NCI-H2107 treated with DMSO at 0.1 percent for 48 hours (cell line): ENCODE results near the gene ATP1B1.
"Not testable (repeated sequence)": the region's sequence is repeated elsewhere in the genome, so short reads cannot be mapped to it uniquely, and the experiment has no call there.

ENCODE experiments used
- DNase-seq: peaks from one replicate; lab custom pipeline; 2025; ENCODE audit not compliant: unreplicated experiment; lab: John Stamatoyannopoulos, UW

ATP1B1 gene

DNA sequence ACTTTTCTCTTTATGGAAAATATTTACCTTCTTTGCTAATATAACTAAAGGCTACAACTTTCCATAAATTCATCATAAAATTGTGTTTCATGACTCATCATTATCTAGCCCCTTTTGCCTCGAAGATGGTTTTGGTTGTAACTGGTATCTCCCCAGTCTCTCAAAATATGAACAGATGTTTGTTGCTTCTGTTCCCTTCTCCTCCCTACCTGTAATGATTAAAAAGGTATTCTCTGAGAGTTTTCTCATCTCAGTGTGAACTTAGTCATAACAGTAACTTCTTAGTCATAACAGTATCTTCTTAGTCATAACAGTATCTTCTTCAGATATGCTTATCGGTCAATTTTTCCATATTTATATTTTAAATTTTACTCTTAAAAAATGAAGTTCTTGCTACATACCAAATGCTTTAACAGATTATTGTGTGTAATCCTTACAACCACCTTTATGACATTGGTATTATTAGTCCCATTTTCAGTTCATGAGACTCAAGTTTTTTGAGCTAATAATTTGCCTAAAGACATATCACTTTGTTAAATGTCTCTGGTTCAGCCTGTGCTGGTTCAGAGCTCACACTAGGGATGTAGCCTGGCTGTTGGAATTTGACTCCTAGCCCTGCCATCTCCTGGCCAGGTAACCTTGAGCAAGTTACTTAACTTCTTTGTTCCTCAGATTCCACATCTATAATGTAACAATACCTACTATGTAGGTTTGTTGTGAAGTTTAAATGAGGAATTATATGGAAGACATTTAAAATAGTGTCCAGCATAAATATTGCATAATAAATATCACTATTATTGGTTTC, 32.6 kb downstream of the ATP1B1 start:
- DNase-seq: no peak

DNA sequence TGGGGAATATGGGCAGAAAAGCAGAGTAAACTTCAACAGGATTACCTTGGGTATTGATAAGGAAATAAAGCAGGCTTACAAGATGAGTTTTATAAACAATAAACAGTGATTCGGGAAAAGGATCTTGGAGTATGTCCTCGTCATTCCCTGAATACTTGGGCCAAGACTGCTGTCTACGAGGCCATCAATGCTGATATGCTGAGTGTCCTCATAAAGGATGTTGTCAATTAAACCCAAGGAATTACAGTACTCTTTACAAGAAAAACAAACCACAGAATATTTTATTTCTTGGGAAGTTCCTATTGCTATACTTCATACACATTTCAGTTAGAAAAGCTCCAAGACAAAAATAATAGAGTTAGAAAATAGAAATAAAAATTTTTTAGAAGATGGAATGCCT, 34.9 kb downstream of the ATP1B1 start:
- no peak for DNase-seq

DNA sequence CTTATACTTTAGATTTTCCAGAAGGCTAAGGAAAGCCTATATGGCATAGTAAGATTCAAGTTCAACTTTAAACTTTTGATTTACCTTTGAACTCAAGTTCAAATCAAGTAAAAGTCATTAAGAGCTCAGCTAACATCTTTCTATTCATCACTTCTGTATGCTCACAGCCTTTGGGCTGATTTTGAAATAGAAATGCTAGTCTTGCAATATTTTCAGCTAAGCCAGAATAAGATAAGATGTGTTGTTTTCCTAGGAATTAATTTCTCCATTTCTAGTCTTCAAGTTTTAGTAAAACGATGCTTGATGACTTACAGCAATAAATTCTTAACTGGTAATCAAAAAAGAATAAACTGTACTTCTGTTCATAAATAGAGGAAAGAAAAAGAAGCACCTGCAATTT, 35.6 kb downstream of the ATP1B1 start:
- no peak for DNase-seq

DNA sequence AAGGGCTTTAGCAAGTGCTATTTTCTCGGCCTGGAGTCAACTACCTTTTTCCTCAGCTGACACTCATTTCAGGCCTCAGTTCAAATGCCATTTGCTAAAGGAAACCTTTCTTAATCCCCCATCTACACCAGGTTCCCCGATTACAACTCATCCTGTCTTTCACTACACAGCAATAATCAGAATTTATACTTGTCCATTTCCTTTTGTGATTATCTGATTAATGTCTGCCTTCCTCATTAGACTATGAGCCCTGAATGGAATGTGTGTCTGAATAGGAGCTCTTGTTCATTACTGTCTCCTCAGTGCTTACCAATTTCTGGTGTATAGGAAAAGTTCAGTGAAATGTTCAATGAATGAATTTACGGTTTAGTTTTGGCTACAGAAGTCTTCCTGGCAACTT, 36.9 kb downstream of the ATP1B1 start:
- DNase-seq: no peak

DNA sequence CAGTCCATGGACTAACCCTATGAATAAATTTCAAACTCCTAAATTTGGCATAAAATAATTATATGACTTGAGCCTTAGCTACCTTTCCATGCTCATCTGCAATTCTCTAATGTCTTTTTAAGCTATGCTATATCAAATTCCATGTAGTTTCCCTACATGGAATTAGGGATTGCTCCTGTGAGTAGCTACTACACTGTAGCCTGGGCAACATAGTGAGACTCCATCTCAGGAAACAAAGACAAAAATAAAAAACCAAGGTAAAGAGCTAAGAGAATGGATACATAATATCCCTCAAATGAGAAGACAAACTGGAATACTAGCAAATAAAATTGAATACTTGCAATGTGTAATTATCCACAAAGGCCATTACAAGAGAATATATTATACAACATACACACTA, 37.5 kb downstream of the ATP1B1 start:
- no peak for DNase-seq

DNA sequence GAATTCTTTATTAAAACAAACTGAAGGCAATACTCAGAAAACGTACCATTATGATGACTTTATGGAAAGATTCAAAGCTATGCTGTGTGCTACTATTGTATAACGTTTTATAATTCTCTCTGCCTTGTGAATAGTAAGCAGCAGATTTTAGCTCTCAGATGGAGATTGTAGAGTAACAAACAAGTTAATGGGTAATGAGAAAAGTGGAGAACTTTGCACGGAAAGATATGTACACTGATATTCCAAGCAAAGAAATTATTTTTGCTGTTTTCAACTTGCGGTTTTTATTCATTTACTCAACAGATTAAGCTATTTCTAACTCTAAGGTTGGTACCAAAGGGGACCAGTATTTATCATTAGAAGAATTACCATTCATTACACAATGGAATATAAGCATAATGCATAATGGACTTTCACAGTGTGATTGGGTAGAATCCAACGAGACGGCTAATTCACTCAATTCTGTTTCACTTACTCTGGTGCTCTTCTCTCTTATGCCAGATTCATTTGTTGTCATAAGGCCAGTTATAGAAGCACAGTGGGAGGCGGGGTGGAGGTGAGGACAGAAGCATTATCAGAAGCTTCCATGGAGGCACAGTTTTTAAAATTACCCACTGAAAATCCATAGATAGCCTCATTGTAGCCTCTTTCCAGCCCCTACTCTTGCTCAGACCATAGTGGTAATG, 38.6 kb downstream of the ATP1B1 start:
- no peak for DNase-seq

DNA sequence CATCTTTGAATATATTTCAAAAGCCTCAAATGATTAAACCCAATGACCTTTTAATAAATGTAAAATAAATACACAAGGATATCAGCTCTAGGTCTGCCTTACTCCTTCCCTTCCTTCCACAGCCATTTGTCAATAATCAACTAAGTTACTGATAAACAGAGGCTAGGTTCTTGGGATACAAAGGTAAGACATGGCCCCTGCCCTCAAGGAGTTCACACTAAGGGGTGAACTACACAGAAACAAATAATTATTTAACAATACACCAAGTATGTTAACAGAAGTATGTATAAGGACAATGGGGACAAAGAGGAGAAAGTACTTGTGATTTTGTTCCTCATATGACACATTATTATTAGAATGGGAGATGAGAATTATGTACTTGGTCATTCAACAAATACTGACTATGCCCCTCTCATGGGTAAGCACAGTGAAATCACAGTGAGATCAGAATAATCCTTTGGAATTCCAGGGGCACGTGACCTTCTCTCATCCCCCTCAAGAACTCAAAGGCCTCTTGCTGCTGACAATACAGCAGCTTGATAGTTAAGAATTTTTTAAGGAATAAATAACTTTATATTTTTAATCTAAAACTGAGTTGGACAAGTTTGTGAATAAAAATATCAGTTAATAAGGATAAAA, 40.2 kb downstream of the ATP1B1 start:
- DNase-seq: no peak

DNA sequence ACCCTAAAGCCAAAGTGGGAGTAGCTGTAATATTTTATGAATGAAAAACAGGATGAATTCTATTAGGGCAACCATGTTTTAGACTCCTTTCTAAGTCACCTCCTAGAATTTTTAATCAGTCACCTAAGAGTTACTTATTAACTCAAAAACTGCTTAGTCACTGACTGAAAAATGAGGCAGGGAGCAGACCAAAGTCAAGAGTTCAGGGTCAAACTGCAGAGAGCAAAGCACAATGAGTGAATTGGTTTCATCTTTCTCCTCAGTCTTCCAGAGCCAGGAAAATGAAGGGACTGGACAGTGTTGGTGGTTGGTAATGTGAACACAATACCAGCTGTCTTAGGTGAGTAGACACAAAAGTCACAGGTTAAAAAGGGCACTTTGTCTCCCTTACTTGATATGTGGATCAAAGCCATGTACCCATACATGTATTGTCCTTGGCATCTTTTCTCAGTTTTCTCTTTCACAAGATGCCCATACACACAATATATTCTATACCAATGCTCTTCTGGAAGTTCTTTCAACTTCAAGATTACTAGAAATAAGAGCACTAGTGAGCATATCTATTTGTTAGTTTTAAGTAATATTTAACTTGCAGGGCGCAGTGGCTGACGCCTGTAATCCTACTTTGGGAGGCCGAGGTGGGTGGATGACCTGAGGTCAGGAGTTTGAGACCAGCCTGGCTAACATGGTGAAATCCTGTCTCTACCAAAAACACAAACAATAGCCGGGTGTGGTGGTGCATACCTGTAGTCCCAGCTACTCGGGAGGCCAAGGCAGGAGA, 42.2 kb downstream of the ATP1B1 start:
- no peak for DNase-seq

DNA sequence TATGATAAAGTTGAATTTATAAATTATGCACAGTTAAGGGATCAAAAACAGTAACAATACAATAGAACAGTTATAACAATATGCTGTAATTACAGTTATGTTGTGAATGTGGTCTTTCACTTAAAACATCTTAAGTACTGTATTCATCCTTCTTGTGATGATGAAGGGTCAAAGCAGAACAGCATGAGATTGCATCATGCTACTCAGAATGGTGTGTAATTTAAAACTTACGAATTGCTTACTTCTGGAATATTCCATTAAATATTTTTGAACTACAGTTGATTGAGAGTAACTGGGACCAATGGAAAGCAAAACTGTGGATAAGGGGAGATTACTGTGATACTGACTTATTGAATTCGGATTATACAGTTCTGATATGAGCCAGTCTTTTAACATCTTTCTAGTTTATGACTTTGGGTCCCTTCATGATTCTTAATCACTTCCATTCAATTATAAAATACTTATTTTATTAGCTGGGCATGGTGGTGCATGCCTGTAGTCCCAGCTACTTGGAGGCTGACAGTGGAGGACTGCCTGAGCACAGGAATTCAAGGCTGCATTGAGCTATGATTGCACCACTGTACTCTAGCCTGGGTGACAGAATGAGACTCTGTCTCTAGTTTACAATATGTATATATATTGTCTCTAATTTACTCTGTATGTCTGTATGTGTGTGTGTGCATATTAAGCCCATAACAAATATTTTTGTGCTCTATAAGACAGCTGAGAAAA, 43.2 kb downstream of the ATP1B1 start:
- no peak for DNase-seq

DNA sequence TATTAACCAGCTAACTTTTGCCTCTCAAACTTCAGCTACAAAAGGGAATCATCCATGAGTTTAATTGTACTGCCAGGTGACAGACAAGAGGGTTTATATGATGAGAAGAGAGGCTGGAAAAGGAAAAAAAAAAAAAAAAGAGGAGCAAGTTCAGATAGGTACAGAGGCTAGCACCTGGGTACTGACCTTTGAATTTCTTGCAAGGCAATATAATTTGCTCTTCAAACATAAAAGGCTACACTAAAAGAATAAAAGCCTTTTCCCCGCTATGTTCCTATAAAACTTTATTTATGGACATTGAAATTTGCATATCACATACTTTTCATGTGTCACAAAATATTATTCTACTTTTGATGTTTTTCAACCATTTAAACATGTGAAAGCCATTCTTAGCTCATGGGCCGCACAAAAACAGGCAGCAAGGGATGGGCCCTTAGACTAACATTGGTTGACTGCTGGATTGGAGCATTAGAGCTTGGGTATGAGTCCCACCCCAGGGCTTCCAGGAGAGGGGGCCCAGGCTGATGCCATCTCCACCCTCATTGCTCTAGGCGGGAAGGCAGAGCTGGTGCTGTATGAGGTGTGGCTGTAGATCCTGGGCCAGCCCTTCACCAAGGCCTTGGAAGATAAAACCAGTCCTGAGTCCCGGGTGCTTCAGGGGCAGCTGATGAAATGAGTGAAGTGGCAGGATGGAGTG, 44.3 kb downstream of the ATP1B1 start:
- DNase-seq: no peak

DNA sequence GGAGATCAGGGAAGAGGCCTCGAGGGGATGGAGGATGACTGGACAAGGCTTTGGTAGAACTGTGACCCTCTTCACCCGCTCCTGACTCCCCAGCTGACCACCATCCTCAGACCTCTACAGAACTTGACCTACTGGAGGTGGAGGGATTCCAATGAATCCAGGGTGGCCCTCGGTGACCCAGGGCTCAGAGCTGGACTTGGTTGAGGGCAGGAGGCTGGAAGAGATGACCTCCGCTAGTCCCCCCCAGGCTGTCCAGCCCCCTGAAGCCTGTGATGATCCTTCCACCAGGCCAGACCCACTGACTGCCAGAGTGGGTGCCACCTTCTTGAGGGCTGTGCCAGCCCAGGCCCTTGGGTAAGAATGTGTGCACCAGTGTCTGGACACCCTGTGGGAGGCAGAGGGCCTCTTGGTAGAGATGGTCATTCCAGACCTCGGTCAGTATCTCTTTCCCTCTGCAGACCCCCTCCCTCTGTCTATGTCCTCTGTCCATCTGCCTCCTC, 44.9 kb downstream of the ATP1B1 start:
- DNase-seq: no peak

DNA sequence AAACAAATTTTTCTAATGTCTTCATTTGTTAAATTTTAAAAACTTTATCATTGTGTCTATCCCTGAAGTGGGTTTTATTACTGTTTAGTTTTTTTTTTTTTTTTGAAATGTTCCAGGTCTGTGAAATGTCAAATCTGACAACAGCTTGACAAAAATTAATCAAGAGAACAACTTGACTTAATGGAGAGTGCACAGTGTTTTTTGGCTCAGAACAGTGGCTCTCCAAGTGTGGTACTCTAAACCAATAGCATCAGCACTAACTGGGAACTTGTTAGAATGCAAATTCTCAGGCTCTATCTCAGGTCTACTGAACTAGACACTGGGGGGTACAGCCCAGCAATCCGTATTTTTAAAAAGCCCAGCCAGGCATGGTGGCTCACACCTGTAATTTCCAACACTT, 49.2 kb downstream of the ATP1B1 start:
- no peak for DNase-seq

DNA sequence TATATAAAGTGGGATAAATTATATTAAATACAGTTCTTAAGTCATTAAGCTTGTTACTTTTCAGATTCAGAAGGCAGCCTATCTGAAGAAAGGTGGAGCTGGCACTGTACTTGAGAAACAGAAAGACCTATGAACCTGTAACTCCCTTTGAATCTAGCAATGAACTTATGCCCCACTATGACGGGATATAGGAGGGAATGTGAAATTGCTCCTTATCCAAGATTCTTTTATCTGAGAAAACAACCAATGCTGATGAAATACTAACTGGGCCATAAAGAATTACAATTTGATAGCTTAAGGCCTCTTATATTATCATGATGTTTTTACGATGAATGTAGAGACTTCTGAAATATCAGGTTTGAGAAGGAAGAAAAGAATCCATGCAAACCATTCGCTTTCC, 50.1 kb downstream of the ATP1B1 start:
- DNase-seq: no peak

DNA sequence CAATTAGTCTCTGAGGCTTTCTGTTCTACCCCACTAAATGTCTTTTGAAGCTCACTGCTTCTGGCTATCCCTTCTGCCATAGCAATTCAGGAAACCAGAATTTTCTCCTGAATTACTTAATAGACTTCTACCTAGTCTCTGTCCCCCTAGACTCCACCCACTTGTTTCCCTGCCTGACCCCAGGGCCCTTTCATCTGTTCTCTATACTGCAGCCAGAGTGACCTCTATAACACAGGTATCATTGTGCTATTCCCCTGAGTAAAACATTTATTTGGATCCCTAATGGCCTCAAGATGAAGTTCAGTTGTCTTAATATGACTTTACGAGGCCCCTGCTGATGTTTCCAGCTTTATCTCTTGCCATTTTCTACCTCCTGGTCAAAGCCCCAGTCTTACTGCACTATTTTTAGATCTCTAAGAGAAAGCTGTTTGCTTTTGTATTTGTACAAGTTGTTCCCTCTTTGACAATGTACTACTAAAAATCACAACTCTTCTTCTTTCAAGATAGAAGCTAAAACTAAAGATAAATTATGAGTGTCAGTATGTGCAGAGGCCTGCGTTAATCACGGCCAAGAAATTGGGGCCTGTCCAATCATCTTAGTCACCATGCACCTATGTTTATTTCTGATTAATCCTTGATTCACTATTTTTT, 54.5 kb downstream of the ATP1B1 start:
- DNase-seq: no peak

DNA sequence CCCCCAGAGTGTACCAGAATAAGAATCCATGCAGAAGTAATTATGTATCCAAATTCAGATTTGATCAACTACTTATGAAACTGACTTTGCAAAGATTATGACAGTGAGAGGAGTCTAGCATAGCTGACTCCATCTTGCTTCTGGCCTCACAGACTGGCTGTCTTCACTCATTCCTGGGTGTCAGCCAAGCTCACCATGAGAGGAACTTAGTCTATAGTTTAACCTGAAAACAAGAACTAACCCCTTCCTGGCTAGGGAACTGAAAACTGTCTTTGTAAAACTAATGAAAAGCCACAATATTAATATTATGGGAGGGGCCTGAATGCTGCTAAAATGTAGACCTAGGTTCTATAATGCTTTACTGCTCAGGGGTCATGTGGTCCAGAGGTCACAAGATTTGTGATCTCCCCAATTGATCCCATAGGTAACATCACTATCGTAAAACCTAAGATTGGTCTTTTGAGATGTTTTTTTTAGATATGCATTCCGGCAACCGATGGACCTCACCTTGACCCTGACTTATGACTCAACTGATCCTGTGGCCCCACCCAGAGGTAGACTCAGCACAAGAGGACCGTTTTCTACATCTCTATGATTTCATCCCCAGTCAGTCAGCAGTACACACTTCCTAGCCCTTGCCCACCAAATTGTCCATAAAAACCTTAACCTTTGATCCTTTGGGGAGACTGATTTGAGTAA, 55.2 kb downstream of the ATP1B1 start:
- DNase-seq: no peak

DNA sequence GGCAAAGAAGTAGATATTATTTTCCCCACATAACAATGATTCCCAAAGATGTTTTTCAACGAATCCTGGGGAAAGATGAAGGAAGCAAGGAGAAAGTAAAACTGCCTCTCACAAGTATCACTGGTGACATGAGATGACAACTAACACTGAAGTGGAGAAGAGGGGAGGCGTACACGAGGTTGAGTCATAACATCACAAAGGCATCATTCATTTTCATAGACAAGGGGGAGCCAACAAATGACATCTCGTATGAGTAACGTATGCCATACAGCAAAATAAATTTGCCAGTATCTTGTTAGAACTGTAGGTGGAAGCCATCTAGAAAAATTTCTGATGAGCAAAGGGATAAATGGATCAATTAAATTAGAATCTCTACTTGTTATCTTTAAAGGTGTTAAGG, 56.6 kb downstream of the ATP1B1 start:
- no peak for DNase-seq

DNA sequence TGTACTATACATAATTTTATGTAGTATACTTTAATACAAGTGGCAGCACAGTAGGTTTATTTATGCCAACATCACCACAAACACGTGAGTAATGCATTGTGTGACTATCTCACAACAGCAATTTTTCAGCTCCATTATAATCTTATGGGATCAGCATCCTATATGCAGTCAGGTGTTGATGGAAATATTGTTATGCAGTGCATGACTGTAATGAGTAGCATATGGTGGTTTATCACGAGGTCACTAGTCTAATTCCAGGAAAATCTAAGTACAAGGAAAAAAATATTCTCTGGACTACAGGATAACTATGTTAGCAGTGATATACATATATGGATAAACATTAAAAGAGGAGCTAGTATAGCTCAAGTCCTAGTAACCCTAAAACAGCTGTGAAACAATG, 69.0 kb downstream of the ATP1B1 start:
- DNase-seq: no peak

DNA sequence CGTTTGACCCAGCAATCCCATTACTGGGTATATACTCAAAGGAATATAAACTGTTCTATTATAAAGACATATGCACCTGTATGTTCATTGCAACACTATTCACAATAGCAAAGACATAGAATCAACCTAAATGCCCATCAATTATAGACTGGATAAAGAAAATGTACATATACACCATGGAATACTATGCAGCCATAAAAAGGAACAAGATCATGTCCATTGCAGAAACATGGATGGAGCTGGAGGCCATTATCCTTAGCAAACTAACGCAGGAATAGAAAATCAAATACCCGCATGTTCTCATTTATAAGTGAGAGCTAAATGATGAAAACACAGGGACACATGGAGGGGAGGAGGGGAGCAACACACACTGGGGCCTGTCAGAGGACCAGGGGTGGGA, 72.9 kb downstream of the ATP1B1 start:
- not testable (repeated sequence) for DNase-seq

DNA sequence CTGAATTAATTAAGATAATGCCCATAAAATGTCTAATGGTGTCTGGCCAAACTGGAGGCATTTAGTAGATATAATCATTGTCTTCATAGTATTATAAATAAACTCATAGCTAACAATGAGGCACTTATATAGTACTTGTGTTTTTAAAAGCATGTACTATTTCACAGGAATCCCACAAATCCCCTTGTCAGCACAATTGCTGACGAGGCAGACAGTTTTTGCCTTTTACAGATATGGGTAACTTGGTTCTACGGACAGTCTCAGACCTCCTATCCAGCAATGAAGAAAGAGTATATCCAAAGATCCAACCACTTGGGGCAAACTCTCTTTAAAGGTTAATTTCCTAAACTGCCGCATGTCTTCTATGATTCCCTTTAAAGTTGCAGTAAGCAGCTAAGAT, 73.7 kb downstream of the ATP1B1 start:
- no peak for DNase-seq
